GM15510 (cell line): ENCODE data around the gene C10orf67.

Experiments used
- POLR2A ChIP-seq: IDR thresholded peaks from 3 replicates; pipeline ENCODE4 v1.6.1; 2011; ENCODE audit warnings: borderline replicate concordance; ENCODE audit not compliant: insufficient read length; ENCODE audit errors: extremely low read depth

C10orf67 gene

GRCh38 chr10:23174074-23174976 lies 170.3 kb downstream of the C10orf67 start:
- no peak for TF ChIP-seq POLR2A

- no peak for TF ChIP-seq POLR2A
These were observed 171.2 kb downstream of the C10orf67 start for GRCh38 chr10:23173214-23174073.

GRCh38 chr10:23172429-23173213 lies 172.0 kb downstream of the C10orf67 start:
- TF ChIP-seq POLR2A: no peak

- no peak for TF ChIP-seq POLR2A
These were observed 173.2 kb downstream of the C10orf67 start for GRCh38 chr10:23171232-23171876.

- no peak for TF ChIP-seq POLR2A
These were observed 186.2 kb downstream of the C10orf67 start for GRCh38 chr10:23158370-23158769.

GRCh38 chr10:23157691-23158369 lies 186.8 kb downstream of the C10orf67 start:
- TF ChIP-seq POLR2A: no peak

GRCh38 chr10:23157239-23157681 lies 187.3 kb downstream of the C10orf67 start:
- TF ChIP-seq POLR2A: no peak

- no peak for TF ChIP-seq POLR2A
These were observed 188.0 kb downstream of the C10orf67 start for GRCh38 chr10:23156447-23157150.

GRCh38 chr10:23155169-23155568 lies 189.4 kb downstream of the C10orf67 start:
- no peak for TF ChIP-seq POLR2A
